ENCODE results near the gene ELMO3. TPM values are rescaled to one million over a fixed set of nuclear protein-coding genes. Genes with fewer than 3 reads are reported as not detected.

ELMO3 gene
- total and polyA plus RNA-seq, 2 of the 13 experiments (the other 11 are each of a cell fraction or from before 2014, with no cell fraction given), result 2.6 to 4.0 TPM

- TF ChIP-seq, protein P1, sequence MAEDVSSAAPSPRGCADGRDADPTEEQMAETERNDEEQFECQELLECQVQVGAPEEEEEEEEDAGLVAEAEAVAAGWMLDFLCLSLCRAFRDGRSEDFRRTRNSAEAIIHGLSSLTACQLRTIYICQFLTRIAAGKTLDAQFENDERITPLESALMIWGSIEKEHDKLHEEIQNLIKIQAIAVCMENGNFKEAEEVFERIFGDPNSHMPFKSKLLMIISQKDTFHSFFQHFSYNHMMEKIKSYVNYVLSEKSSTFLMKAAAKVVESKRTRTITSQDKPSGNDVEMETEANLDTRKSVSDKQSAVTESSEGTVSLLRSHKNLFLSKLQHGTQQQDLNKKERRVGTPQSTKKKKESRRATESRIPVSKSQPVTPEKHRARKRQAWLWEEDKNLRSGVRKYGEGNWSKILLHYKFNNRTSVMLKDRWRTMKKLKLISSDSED (CRISPR knock-in tag; IDR thresholded peaks at IDR 0.05), result no peak
- TF ChIP-seq DR1 (CRISPR knock-in tag; IDR thresholded peaks at IDR 0.05) (0 out of 2 replicates have a peak, but pooled peaks have one; percentile 36), POGK (CRISPR knock-in tag; conservative IDR thresholded peaks at IDR 0.05) (peak; percentile 82), TRIM24 (CRISPR knock-in tag; IDR thresholded peaks at IDR 0.05) (no peak), CEBPG (CRISPR knock-in tag; IDR thresholded peaks at IDR 0.05) (peak; percentile 95), ZNF121 (CRISPR knock-in tag; IDR thresholded peaks at IDR 0.05) (no peak), SALL2 (CRISPR knock-in tag; IDR thresholded peaks at IDR 0.05) (no peak; the same call in 1 of the 2 replicates), BHLHE40 (IDR thresholded peaks at IDR 0.05; ENCODE audit: low read length) (0 out of 2 replicates have a peak, but pooled peaks have one; percentile 17), ZNF768 (CRISPR knock-in tag; IDR thresholded peaks at IDR 0.05) (peak; percentile 79; the same call in 1 of the 2 replicates), ISL2 (CRISPR knock-in tag; IDR thresholded peaks at IDR 0.05) (peak; percentile 61), ZNF619 (CRISPR knock-in tag; IDR thresholded peaks at IDR 0.05) (0 out of 2 replicates have a peak, but pooled peaks have one; percentile 72), NPAS2 (CRISPR knock-in tag; IDR thresholded peaks at IDR 0.05; ENCODE audit: borderline replicate concordance) (no peak), SNAI1 (CRISPR knock-in tag; IDR thresholded peaks at IDR 0.05; ENCODE audit: borderline replicate concordance) (no peak), BATF2 (CRISPR knock-in tag; IDR thresholded peaks at IDR 0.05) (no peak), MAFK (conservative IDR thresholded peaks at IDR 0.05 in 1 of 2, IDR thresholded peaks at IDR 0.05 in 1 of 2; ENCODE audit: low read length in 2 of 2) (no peak), DMTF1 (CRISPR knock-in tag; IDR thresholded peaks at IDR 0.05) (no peak), PHF20 (CRISPR knock-in tag; IDR thresholded peaks at IDR 0.05) (0 out of 2 replicates have a peak, but pooled peaks have one; percentile 62), ZNF510 (CRISPR knock-in tag; IDR thresholded peaks at IDR 0.05; ENCODE audit: low read depth) (peak; percentile 80; the same call in 1 of the 2 replicates), MED1 (CRISPR knock-in tag; IDR thresholded peaks at IDR 0.05) (0 out of 2 replicates have a peak, but pooled peaks have one; percentile 63), ATF5 (CRISPR knock-in tag; IDR thresholded peaks at IDR 0.05; ENCODE audit: low read depth) (peak; percentile 69; the same call in 1 of the 2 replicates)
- TF ChIP-seq, protein P2, sequence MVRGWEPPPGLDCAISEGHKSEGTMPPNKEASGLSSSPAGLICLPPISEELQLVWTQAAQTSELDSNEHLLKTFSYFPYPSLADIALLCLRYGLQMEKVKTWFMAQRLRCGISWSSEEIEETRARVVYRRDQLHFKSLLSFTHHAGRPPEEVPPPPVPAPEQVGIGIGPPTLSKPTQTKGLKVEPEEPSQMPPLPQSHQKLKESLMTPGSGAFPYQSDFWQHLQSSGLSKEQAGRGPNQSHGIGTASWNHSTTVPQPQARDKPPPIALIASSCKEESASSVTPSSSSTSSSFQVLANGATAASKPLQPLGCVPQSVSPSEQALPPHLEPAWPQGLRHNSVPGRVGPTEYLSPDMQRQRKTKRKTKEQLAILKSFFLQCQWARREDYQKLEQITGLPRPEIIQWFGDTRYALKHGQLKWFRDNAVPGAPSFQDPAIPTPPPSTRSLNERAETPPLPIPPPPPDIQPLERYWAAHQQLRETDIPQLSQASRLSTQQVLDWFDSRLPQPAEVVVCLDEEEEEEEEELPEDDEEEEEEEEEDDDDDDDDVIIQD (CRISPR knock-in tag; IDR thresholded peaks at IDR 0.05; ENCODE audit: low read depth), result peak; percentile 49; the same call in 1 of the 2 replicates
Measured at GRCh38 chr16:67183627-67184452, 15.1 kb upstream of the ELMO3 start, which contains the start of gene MATCAP1 (continued).

All from HepG2 (cell line).